ENCODE data around the gene NPW.

NPW gene

GRCh38 chr16:2019518-2019920 lies at the start of gene NPW:
NPW (plus strand) TSS chr16:2019785.
- Histone ChIP-seq H3K27me3 (ENCODE audit: control insufficient read depth in 5 of 5, insufficient read depth in 4 of 5, low read length in 5 of 5) (peaks cover 21 to 37% (median 33%) of the 10 kb centered on the region in 5 donors), H3K4me3 (ENCODE audit: low read depth in 1 of 5, low read length in 5 of 5) (peak within 1 kb of the TSS in 1 of 5 donors; percentile 16), H3K4me1 (ENCODE audit: control insufficient read depth in 5 of 5, insufficient read depth in 5 of 5, low read length in 5 of 5) (peaks cover 0 to 32% (median 25%) of the 10 kb centered on the region in 5 donors), H3K9ac (ENCODE audit: low read length in 5 of 5) (no peak within 1 kb of the TSS), H3K27ac (ENCODE audit: low read depth, low read length) (no peak within 1 kb of the TSS), H3K9me3 (ENCODE audit: control insufficient read depth in 5 of 5, low read length in 5 of 5) (no peaks in the 10 kb centered on the region), H3K36me3 (ENCODE audit: control insufficient read depth in 5 of 5, insufficient read depth in 5 of 5, low read length in 5 of 5) (no peaks in the 10 kb centered on the region)

GRCh38 chr16:1971796-1972489 lies 47.6 kb upstream of the NPW start, which contains the start of gene TBL3:
TBL3 (plus strand) TSS chr16:1972053; CDS start chr16:1972165, 112 bp downstream.
- H3K4me1 ChIP-seq (ENCODE audit: control insufficient read depth in 5 of 5, insufficient read depth in 5 of 5, low read length in 5 of 5): peaks cover 3 to 28% (median 25%) of the 10 kb centered on the region in 5 donors
- H3K9ac ChIP-seq (ENCODE audit: low read length in 5 of 5): peak within 1 kb of the TSS; percentile 87 to 93 (median 88)
- H3K36me3 ChIP-seq (ENCODE audit: control insufficient read depth in 5 of 5, insufficient read depth in 5 of 5, low read length in 5 of 5): peaks cover 0 to 32% (median 30%) of the 10 kb centered on the region in 5 donors
- H3K27me3 ChIP-seq (ENCODE audit: control insufficient read depth in 5 of 5, insufficient read depth in 4 of 5, low read length in 5 of 5): peaks cover 0 to 18% (median 5%) of the 10 kb centered on the region in 5 donors
- no peaks in the 10 kb centered on the region for H3K9me3 ChIP-seq (ENCODE audit: control insufficient read depth in 5 of 5, low read length in 5 of 5)
- H3K27ac ChIP-seq (ENCODE audit: low read depth, low read length): peak within 1 kb of the TSS; percentile 91
- peak within 1 kb of the TSS; percentile 79 to 92 (median 88) for H3K4me3 ChIP-seq (ENCODE audit: low read depth in 1 of 5, low read length in 5 of 5)

GRCh38 chr16:1972490-1972877 lies 47.1 kb upstream of the NPW start:
- Histone ChIP-seq H3K36me3 (ENCODE audit: control insufficient read depth in 5 of 5, insufficient read depth in 5 of 5, low read length in 5 of 5) (peaks cover 0 to 37% (median 35%) of the 10 kb centered on the region in 5 donors), H3K9me3 (ENCODE audit: control insufficient read depth in 5 of 5, low read length in 5 of 5) (no peaks in the 10 kb centered on the region), H3K4me3 (ENCODE audit: low read depth in 1 of 5, low read length in 5 of 5) (peak overlapping the region; percentile 64 to 92 (median 88)), H3K9ac (ENCODE audit: low read length in 5 of 5) (peak overlapping the region in 4 of 5 donors; percentile 87 to 93 (median 89)), H3K27ac (ENCODE audit: low read depth, low read length) (peak overlapping the region; percentile 91), H3K27me3 (ENCODE audit: control insufficient read depth in 5 of 5, insufficient read depth in 4 of 5, low read length in 5 of 5) (peaks cover 0 to 19% (median 7%) of the 10 kb centered on the region in 5 donors), H3K4me1 (ENCODE audit: control insufficient read depth in 5 of 5, insufficient read depth in 5 of 5, low read length in 5 of 5) (peaks cover 3 to 28% (median 25%) of the 10 kb centered on the region in 5 donors)

GRCh38 chr16:1973461-1974156 lies 46.0 kb upstream of the NPW start:
- Histone ChIP-seq H3K9me3 (ENCODE audit: control insufficient read depth in 5 of 5, low read length in 5 of 5) (no peaks in the 10 kb centered on the region), H3K27ac (ENCODE audit: low read depth, low read length) (no peak overlapping the region), H3K36me3 (ENCODE audit: control insufficient read depth in 5 of 5, insufficient read depth in 5 of 5, low read length in 5 of 5) (peaks cover 0 to 49% (median 46%) of the 10 kb centered on the region in 5 donors), H3K4me1 (ENCODE audit: control insufficient read depth in 5 of 5, insufficient read depth in 5 of 5, low read length in 5 of 5) (peaks cover 3 to 28% (median 25%) of the 10 kb centered on the region in 5 donors), H3K27me3 (ENCODE audit: control insufficient read depth in 5 of 5, insufficient read depth in 4 of 5, low read length in 5 of 5) (peaks cover 0 to 28% (median 16%) of the 10 kb centered on the region in 5 donors), H3K4me3 (ENCODE audit: low read depth in 1 of 5, low read length in 5 of 5) (no peak overlapping the region), H3K9ac (ENCODE audit: low read length in 5 of 5) (no peak overlapping the region)

DNA sequence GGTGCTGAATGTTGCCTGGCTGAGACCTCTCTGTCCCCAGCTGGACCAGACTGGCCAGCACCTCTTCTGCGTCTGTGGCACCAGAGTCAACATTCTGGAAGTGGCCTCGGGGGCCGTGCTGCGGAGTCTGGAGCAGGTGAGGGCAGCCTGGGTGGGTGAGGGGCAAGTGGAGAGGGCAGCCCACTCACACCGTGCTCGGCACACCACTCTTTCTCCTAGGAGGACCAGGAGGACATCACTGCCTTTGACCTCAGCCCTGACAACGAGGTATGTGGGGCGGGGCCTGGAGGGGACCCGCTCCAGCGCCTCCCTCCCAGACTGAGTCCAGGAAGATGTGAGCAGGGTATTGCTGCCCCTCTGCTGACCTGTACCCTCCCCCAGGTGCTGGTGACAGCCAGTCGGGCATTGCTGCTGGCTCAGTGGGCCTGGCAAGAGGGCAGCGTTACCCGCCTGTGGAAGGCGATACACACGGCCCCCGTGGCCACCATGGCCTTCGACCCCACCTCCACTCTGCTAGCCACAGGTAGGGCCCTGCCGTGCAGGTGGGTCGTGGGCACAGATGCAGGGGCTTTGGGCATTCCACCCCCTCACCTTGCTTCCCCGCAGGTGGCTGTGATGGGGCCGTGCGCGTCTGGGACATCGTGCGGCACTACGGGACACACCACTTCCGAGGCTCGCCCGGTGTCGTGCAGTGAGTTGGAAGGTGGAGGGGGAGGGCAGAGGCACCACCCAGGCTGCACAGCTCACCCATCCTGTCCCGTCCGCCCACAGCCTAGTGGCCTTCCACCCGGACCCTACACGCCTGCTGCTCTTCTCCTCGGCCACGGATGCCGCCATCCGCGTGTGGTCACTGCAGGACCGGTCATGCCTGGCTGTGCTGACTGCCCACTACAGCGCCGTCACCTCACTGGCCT lies 45.2 kb upstream of the NPW start:
- H3K4me3 ChIP-seq (ENCODE audit: low read depth in 1 of 5, low read length in 5 of 5): no peak overlapping the region
- H3K9me3 ChIP-seq (ENCODE audit: control insufficient read depth in 5 of 5, low read length in 5 of 5): no peaks in the 10 kb centered on the region
- peaks cover 0 to 51% (median 48%) of the 10 kb centered on the region in 5 donors for H3K36me3 ChIP-seq (ENCODE audit: control insufficient read depth in 5 of 5, insufficient read depth in 5 of 5, low read length in 5 of 5)
- H3K27me3 ChIP-seq (ENCODE audit: control insufficient read depth in 5 of 5, insufficient read depth in 4 of 5, low read length in 5 of 5): peaks cover 1 to 34% (median 18%) of the 10 kb centered on the region in 5 donors
- no peak overlapping the region for H3K9ac ChIP-seq (ENCODE audit: low read length in 5 of 5)
- no peak overlapping the region for H3K27ac ChIP-seq (ENCODE audit: low read depth, low read length)
- H3K4me1 ChIP-seq (ENCODE audit: control insufficient read depth in 5 of 5, insufficient read depth in 5 of 5, low read length in 5 of 5): peaks cover 3 to 30% (median 26%) of the 10 kb centered on the region in 5 donors

DNA sequence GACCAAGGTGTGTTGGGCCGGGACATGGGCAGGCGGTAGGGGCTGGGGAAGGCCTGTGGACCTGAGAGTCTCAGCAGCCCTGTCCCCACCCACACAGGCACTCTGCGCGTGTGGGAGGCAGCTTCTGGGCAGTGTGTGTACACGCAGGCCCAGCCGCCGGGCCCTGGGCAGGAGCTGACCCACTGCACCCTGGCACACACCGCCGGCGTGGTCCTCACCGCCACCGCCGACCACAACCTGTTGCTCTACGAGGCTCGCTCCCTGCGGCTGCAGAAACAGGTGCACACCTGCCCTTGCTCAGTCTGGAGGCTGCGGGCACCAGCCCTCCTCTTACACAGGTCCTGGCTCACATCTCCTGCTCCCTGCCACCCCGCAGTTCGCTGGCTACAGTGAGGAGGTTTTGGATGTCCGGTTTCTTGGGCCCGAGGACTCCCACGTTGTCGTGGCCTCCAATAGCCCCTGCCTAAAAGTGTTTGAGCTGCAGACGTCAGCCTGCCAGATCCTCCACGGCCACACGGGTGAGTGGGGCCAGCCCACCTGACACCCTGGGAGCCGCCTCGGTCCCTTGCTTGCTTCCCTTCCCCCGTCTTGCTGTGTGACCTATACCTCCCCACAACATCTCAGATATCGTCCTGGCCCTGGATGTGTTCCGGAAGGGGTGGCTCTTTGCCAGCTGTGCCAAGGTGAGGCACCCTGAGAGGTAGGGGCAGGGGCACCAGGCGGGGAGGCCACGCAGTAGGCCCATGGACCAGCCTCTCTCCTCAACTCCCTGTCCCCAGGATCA lies 44.0 kb upstream of the NPW start:
- peaks cover 3 to 40% (median 27%) of the 10 kb centered on the region in 5 donors for H3K4me1 ChIP-seq (ENCODE audit: control insufficient read depth in 5 of 5, insufficient read depth in 5 of 5, low read length in 5 of 5)

DNA sequence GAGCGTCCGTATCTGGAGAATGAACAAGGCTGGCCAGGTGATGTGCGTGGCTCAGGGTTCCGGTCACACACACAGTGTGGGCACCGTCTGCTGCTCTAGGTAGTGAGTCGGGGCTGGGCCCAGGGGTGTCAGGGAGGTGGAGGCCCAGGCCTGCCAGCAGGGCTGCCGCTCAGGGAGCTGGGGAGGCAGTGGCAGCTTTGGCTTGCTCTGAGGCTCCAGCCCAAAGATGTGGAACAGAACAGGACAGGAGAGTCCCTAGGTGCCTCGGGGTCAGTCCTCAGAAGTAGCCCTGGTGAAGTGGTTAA lies 43.4 kb upstream of the NPW start:
- H3K27me3 ChIP-seq (ENCODE audit: control insufficient read depth in 5 of 5, insufficient read depth in 4 of 5, low read length in 5 of 5): peaks cover 16 to 50% (median 34%) of the 10 kb centered on the region in 5 donors
- no peak overlapping the region for H3K4me3 ChIP-seq (ENCODE audit: low read depth in 1 of 5, low read length in 5 of 5)
- H3K4me1 ChIP-seq (ENCODE audit: control insufficient read depth in 5 of 5, insufficient read depth in 5 of 5, low read length in 5 of 5): peaks cover 1 to 35% (median 22%) of the 10 kb centered on the region in 5 donors
- H3K36me3 ChIP-seq (ENCODE audit: control insufficient read depth in 5 of 5, insufficient read depth in 5 of 5, low read length in 5 of 5): peaks cover 0 to 51% (median 48%) of the 10 kb centered on the region in 5 donors
- no peak overlapping the region for H3K27ac ChIP-seq (ENCODE audit: low read depth, low read length)
- H3K9me3 ChIP-seq (ENCODE audit: control insufficient read depth in 5 of 5, low read length in 5 of 5): no peaks in the 10 kb centered on the region
- H3K9ac ChIP-seq (ENCODE audit: low read length in 5 of 5): no peak overlapping the region

More for the DNA sequence above, 44.0 kb upstream of the NPW start:
- Histone ChIP-seq H3K36me3 (ENCODE audit: control insufficient read depth in 5 of 5, insufficient read depth in 5 of 5, low read length in 5 of 5) (peaks cover 0 to 51% (median 48%) of the 10 kb centered on the region in 5 donors), H3K9me3 (ENCODE audit: control insufficient read depth in 5 of 5, low read length in 5 of 5) (no peaks in the 10 kb centered on the region), H3K27ac (ENCODE audit: low read depth, low read length) (no peak overlapping the region), H3K4me3 (ENCODE audit: low read depth in 1 of 5, low read length in 5 of 5) (no peak overlapping the region), H3K9ac (ENCODE audit: low read length in 5 of 5) (no peak overlapping the region), H3K27me3 (ENCODE audit: control insufficient read depth in 5 of 5, insufficient read depth in 4 of 5, low read length in 5 of 5) (peaks cover 10 to 46% (median 28%) of the 10 kb centered on the region in 5 donors)

DNA sequence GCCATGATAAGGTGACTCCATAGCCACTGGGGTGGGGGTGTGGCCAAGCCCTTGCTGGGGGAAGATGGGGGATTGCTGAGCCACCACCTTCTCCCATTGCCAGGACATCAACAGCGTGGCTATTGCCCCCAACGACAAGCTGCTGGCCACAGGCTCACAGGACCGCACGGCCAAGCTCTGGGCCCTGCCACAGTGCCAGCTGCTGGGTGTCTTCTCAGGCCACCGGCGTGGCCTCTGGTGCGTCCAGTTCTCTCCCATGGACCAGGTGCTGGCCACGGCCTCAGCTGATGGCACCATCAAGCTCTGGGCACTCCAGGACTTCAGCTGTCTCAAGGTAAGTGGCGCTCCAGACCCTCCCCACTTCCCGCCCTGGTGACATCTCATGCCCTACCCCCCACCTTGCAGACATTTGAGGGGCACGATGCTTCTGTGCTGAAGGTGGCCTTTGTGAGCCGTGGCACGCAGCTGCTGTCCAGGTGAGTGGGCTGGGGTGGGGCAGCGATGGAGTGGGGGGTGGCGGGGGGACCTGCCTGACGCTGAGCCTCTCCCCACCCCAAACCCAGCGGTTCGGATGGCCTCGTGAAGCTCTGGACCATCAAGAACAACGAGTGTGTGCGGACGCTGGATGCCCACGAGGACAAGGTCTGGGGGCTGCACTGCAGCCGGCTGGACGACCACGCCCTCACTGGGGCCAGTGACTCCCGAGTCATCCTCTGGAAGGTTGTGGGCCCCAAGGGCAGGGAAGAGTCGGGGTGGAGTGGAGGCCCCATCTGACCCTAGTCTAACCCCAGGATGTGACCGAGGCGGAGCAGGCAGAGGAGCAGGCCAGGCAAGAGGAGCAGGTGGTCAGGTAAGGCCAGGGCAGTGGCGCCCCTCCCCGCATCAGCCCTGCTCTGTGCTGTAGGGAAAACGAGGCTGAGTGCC lies 42.4 kb upstream of the NPW start:
- peaks cover 0 to 51% (median 48%) of the 10 kb centered on the region in 5 donors for H3K36me3 ChIP-seq (ENCODE audit: control insufficient read depth in 5 of 5, insufficient read depth in 5 of 5, low read length in 5 of 5)
- H3K4me3 ChIP-seq (ENCODE audit: low read depth in 1 of 5, low read length in 5 of 5): no peak overlapping the region

More for the DNA sequence above, 42.4 kb upstream of the NPW start:
- Histone ChIP-seq H3K4me1 (ENCODE audit: control insufficient read depth in 5 of 5, insufficient read depth in 5 of 5, low read length in 5 of 5) (peaks cover 1 to 29% (median 17%) of the 10 kb centered on the region in 5 donors), H3K9ac (ENCODE audit: low read length in 5 of 5) (no peak overlapping the region), H3K9me3 (ENCODE audit: control insufficient read depth in 5 of 5, low read length in 5 of 5) (no peaks in the 10 kb centered on the region), H3K27ac (ENCODE audit: low read depth, low read length) (no peak overlapping the region), H3K27me3 (ENCODE audit: control insufficient read depth in 5 of 5, insufficient read depth in 4 of 5, low read length in 5 of 5) (peaks cover 19 to 53% (median 44%) of the 10 kb centered on the region in 5 donors)
